ENCODE results near the gene FAM204A. TPM values are rescaled to one million over a fixed set of nuclear protein-coding genes. Genes with fewer than 3 reads are reported as not detected.

FAM204A gene
- total RNA-seq: 10 to 100 TPM; 26.3 to 39.5 (median 29.0) TPM
- 10 to 100 TPM; 30.8 to 60.8 (median 43.3) TPM for polyA plus RNA-seq
- long read RNA-seq, donor 1, full-length matches to known transcripts: 6 of 6 reads
- long read RNA-seq, donor 1, partial matches to known transcripts: 0 of 6 reads
- long read RNA-seq, donor 1, other reads (novel, unspliced or antisense): 0 of 6 reads
- long read RNA-seq, donor 2, partial matches to known transcripts: 0 of 4 reads
- long read RNA-seq, donor 2, other reads (novel, unspliced or antisense): 0 of 4 reads
- long read RNA-seq, donor 3, full-length matches to known transcripts: 5 of 5 reads
- long read RNA-seq, donor 3, partial matches to known transcripts: 0 of 5 reads
- long read RNA-seq, donor 3, other reads (novel, unspliced or antisense): 0 of 5 reads
- long read RNA-seq, donor 4, partial matches to known transcripts: 0 of 1 reads
- long read RNA-seq, donor 4, other reads (novel, unspliced or antisense): 0 of 1 reads
- long read RNA-seq, donor 5, full-length matches to known transcripts: 8 of 8 reads
- long read RNA-seq, donor 5, partial matches to known transcripts: 0 of 8 reads
- long read RNA-seq, donor 5, other reads (novel, unspliced or antisense): 0 of 8 reads
- long read RNA-seq, donor 6, full-length matches to known transcripts: 25 of 25 reads
- long read RNA-seq, donor 6, partial matches to known transcripts: 0 of 25 reads
- long read RNA-seq, donor 6, other reads (novel, unspliced or antisense): 0 of 25 reads
- long read RNA-seq, donor 7, full-length matches to known transcripts: 11 of 11 reads
- long read RNA-seq, donor 7, partial matches to known transcripts: 0 of 11 reads
- long read RNA-seq, donor 7, other reads (novel, unspliced or antisense): 0 of 11 reads
- long read RNA-seq, donor 8, full-length matches to known transcripts: 9 of 9 reads
- long read RNA-seq, donor 8, partial matches to known transcripts: 0 of 9 reads
- long read RNA-seq, donor 8, other reads (novel, unspliced or antisense): 0 of 9 reads
- long read RNA-seq, donor 9, full-length matches to known transcripts: 10 of 24 reads
- long read RNA-seq, donor 9, partial matches to known transcripts: 14 of 24 reads
- long read RNA-seq, donor 9, other reads (novel, unspliced or antisense): 0 of 24 reads
- long read RNA-seq, donor 10, full-length matches to known transcripts: 4 of 4 reads
- long read RNA-seq, donor 10, partial matches to known transcripts: 0 of 4 reads
- long read RNA-seq, donor 10, other reads (novel, unspliced or antisense): 0 of 4 reads

GRCh38 chr10:118341791-118342637, at the start of gene FAM204A:
TSS of gene FAM204A (minus strand) at chr10:118342324. CDS start at chr10:118336415, 5,909 bp downstream.
- intact Hi-C loops (cut with DNase I; ENCODE audit: low total_unique reads): no loop called here
- peaks cover 8 to 48% (median 32%) of the 10 kb centered on the region in 4 donors for H3K4me1 ChIP-seq
- H3K9me3 ChIP-seq: no peaks in the 10 kb centered on the region
- DNase-seq: peak; percentile 95 to 98
- 0 to 1% (median 0%) methylated on average over 29 to 45 of the region's 45 CpGs for WGBS, 5 donors
- peaks cover 0 to 7% (median 0%) of the 10 kb centered on the region in 4 donors for H3K36me3 ChIP-seq
- H3K27me3 ChIP-seq: no peaks in the 10 kb centered on the region
- TF ChIP-seq POLR2AphosphoS5 (IDR thresholded peaks at IDR 0.05): peak; percentile 70 to 90 (median 75)
- no peak for TF ChIP-seq EP300 (IDR thresholded peaks at IDR 0.05)
- no peak for TF ChIP-seq POLR2A (IDR thresholded peaks at IDR 0.05)
- no peak for TF ChIP-seq CTCF (IDR thresholded peaks at IDR 0.05)
- peak within 1 kb of the TSS; percentile 82 to 99 (median 92) for H3K4me3 ChIP-seq
- H3K27ac ChIP-seq: peak within 1 kb of the TSS; percentile 67 to 89 (median 80)

GRCh38 chr10:118383699-118384098, 41.6 kb upstream of the FAM204A start:
- peaks cover 0 to 9% (median 8%) of the 10 kb centered on the region in 4 donors for H3K9me3 ChIP-seq
- no peak overlapping the region for H3K27ac ChIP-seq
- DNase-seq: no peak
- no peak overlapping the region for H3K4me3 ChIP-seq
- no peaks in the 10 kb centered on the region for H3K36me3 ChIP-seq
- H3K4me1 ChIP-seq: no peaks in the 10 kb centered on the region
- peaks cover 0 to 45% (median 0%) of the 10 kb centered on the region in 3 donors for H3K27me3 ChIP-seq
- TF ChIP-seq CTCF (IDR thresholded peaks at IDR 0.05) (no peak), POLR2AphosphoS5 (IDR thresholded peaks at IDR 0.05) (no peak), POLR2A (IDR thresholded peaks at IDR 0.05) (no peak), EP300 (IDR thresholded peaks at IDR 0.05) (no peak)
- 57 to 89% (median 88%) methylated on average over 1 of the region's 1 CpG for WGBS, 5 donors
- intact Hi-C loops (cut with DNase I; ENCODE audit: low total_unique reads): no loop called here

GRCh38 chr10:118383063-118383689, 41.1 kb upstream of the FAM204A start:
- Histone ChIP-seq H3K4me3 (no peak overlapping the region), H3K27me3 (peaks cover 0 to 40% (median 0%) of the 10 kb centered on the region in 3 donors), H3K36me3 (no peaks in the 10 kb centered on the region), H3K9me3 (peaks cover 0 to 3% (median 3%) of the 10 kb centered on the region in 4 donors), H3K4me1 (no peaks in the 10 kb centered on the region), H3K27ac (no peak overlapping the region)
- no peak for DNase-seq
- intact Hi-C loops (cut with DNase I; ENCODE audit: low total_unique reads): no loop called here
- 62 to 68% (median 63%) methylated on average over 4 of the region's 4 CpGs for WGBS, 5 donors
- TF ChIP-seq POLR2AphosphoS5 (IDR thresholded peaks at IDR 0.05) (no peak), CTCF (IDR thresholded peaks at IDR 0.05) (no peak), EP300 (IDR thresholded peaks at IDR 0.05) (no peak), POLR2A (IDR thresholded peaks at IDR 0.05) (no peak)
